ENCODE measurements around the gene NEU4. TPM values are rescaled to one million over a fixed set of nuclear protein-coding genes. Genes with fewer than 3 reads are reported as not detected.

Gene NEU4
- total and polyA plus RNA-seq, 2 of the 4 experiments (the other 2 are of a cell fraction) = not detected

DNA sequence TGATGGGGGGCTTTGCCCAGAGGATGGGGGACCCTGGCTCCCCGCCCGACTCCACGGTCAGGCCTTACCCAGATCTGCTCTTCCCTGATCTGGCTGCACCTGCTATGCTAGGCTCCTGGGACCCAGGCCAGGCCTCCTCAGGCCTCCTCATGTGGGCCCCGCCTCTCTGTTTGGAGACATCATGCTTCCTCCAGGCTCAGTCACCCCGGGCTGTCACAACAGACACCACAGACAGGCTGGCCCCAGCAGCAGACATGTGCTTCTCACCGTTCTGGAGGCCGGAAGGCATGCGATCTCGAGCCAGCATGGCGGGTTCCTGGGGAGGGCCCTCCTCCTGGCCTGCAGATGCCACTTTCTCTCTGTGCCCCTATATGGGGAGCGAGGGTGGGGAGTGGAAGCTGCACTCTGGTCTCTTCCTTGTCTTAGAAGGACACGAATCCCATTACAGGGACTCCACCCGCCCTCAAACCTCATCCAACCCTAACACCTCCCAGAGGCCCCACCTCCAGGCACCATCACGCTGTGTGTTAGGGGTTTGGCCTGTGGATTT lies 10.8 kb upstream of the NEU4 start:
- POLR2A ChIA-PET (ENCODE audit: unreplicated experiment) = no interaction called here
- Histone ChIP-seq H3K36me3 (ENCODE audit: control insufficient read depth, insufficient read depth, low read length) (no peaks in the 10 kb centered on the region), H3K4me3 (ENCODE audit: insufficient read depth, low read depth, low read length) (no peak overlapping the region), H3K18ac (ENCODE audit: low read depth, low read length) (no peak overlapping the region), H4K5ac (ENCODE audit: low read depth, low read length) (no peak overlapping the region), H3K9me3 (ENCODE audit: control insufficient read depth, insufficient read depth, low read length) (no peaks in the 10 kb centered on the region), H2BK5ac (ENCODE audit: low read depth, low read length, poor library complexity, severe bottlenecking) (no peak overlapping the region), H3K27me3 (ENCODE audit: control insufficient read depth, insufficient read depth, low read length) (peaks cover 18% of the 10 kb centered on the region; the same call in 1 of the 2 replicates), H4K20me1 (ENCODE audit: insufficient read depth, low read length) (no peaks in the 10 kb centered on the region; the same call in 1 of the 2 replicates), H3K23ac (ENCODE audit: low read depth, low read length) (no peak overlapping the region), H2BK15ac (ENCODE audit: low read depth, low read length) (no peak overlapping the region), H4K8ac (ENCODE audit: low read depth in 2 of 2, low read length in 2 of 2) (no peak overlapping the region), H3K9me1 (ENCODE audit: insufficient read depth, low read length) (no peaks in the 10 kb centered on the region; the same call in 1 of the 2 replicates), H3K56ac (ENCODE audit: extremely low read depth, insufficient read depth, low read length) (no peak overlapping the region), H3K27ac (ENCODE audit: insufficient read depth, low read length) (no peak overlapping the region), H2BK20ac (ENCODE audit: low read depth, low read length) (no peak overlapping the region), H2BK120ac (ENCODE audit: low read depth, low read length) (no peak overlapping the region), H3K4me2 (ENCODE audit: low read depth, low read length) (no peak overlapping the region), H3K9ac (ENCODE audit: low read depth, low read length) (no peak overlapping the region), H2AK5ac (ENCODE audit: low read depth, low read length) (no peak overlapping the region), H4K91ac (ENCODE audit: insufficient read depth, low read depth, low read length) (no peak overlapping the region), H3K14ac (replicated peaks; ENCODE audit: low read depth, low read length) (no peak overlapping the region), H2AK9ac (replicated peaks; ENCODE audit: low read depth, low read length, poor library complexity) (no peak overlapping the region), H2AFZ (replicated peaks; ENCODE audit: low read length, poor library complexity) (no peak overlapping the region), H3K79me1 (ENCODE audit: low read depth in 1 of 2, low read length in 2 of 2) (no peaks in the 10 kb centered on the region), H3K4me1 (ENCODE audit: control insufficient read depth, insufficient read depth, low read length) (no peaks in the 10 kb centered on the region), H3K4ac (ENCODE audit: low read depth, low read length) (no peak overlapping the region)
- BruUV-seq (replicated peaks) = no TSS peak
- WGBS, 2 experiments (ENCODE audit: extremely low coverage in 2 of 2, insufficient read length in 1 of 2) = 10% methylated on average over 2 of the region's 14 CpGs; no CpG with 5 or more reads in 1 of the 2 experiments
- no peak for DNase-seq
- CTCF ChIA-PET = no interaction called here
- TF ChIP-seq NFE2L2 (IDR thresholded peaks at IDR 0.05; ENCODE audit: low read depth, low read length) (no peak), POLR2A (IDR thresholded peaks at IDR 0.05; ENCODE audit: low read depth, low read length) (no peak), MAZ (IDR thresholded peaks at IDR 0.05; ENCODE audit: borderline replicate concordance, low read depth, low read length) (no peak), MXI1 (IDR thresholded peaks at IDR 0.05; ENCODE audit: borderline replicate concordance, low read depth, low read length) (no peak), RAD21 (IDR thresholded peaks at IDR 0.05; ENCODE audit: low read length) (no peak), RCOR1 (IDR thresholded peaks at IDR 0.05; ENCODE audit: insufficient replicate concordance, low read length) (no peak), CHD1 (IDR thresholded peaks at IDR 0.05; ENCODE audit: low read depth, low read length) (no peak), FOS (IDR thresholded peaks at IDR 0.05; ENCODE audit: low read depth, low read length) (no peak), RFX5 (IDR thresholded peaks at IDR 0.05; ENCODE audit: low read depth, low read length) (no peak), MAFK (IDR thresholded peaks at IDR 0.05; ENCODE audit: low read depth, low read length) (no peak), CEBPB (IDR thresholded peaks at IDR 0.05; ENCODE audit: low read depth, low read length) (no peak), BHLHE40 (IDR thresholded peaks at IDR 0.05; ENCODE audit: low read depth, low read length) (no peak), SMC3 (IDR thresholded peaks at IDR 0.05; ENCODE audit: low read depth, low read length) (no peak)
- TF ChIP-seq, protein P1, sequence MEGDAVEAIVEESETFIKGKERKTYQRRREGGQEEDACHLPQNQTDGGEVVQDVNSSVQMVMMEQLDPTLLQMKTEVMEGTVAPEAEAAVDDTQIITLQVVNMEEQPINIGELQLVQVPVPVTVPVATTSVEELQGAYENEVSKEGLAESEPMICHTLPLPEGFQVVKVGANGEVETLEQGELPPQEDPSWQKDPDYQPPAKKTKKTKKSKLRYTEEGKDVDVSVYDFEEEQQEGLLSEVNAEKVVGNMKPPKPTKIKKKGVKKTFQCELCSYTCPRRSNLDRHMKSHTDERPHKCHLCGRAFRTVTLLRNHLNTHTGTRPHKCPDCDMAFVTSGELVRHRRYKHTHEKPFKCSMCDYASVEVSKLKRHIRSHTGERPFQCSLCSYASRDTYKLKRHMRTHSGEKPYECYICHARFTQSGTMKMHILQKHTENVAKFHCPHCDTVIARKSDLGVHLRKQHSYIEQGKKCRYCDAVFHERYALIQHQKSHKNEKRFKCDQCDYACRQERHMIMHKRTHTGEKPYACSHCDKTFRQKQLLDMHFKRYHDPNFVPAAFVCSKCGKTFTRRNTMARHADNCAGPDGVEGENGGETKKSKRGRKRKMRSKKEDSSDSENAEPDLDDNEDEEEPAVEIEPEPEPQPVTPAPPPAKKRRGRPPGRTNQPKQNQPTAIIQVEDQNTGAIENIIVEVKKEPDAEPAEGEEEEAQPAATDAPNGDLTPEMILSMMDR (conservative IDR thresholded peaks at IDR 0.05; ENCODE audit: low read depth, low read length) = no peak
- TF ChIP-seq, protein P2, sequence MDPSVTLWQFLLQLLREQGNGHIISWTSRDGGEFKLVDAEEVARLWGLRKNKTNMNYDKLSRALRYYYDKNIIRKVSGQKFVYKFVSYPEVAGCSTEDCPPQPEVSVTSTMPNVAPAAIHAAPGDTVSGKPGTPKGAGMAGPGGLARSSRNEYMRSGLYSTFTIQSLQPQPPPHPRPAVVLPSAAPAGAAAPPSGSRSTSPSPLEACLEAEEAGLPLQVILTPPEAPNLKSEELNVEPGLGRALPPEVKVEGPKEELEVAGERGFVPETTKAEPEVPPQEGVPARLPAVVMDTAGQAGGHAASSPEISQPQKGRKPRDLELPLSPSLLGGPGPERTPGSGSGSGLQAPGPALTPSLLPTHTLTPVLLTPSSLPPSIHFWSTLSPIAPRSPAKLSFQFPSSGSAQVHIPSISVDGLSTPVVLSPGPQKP (IDR thresholded peaks at IDR 0.05; ENCODE audit: borderline replicate concordance, low read depth, low read length) = no peak
- TF ChIP-seq, protein P3, sequence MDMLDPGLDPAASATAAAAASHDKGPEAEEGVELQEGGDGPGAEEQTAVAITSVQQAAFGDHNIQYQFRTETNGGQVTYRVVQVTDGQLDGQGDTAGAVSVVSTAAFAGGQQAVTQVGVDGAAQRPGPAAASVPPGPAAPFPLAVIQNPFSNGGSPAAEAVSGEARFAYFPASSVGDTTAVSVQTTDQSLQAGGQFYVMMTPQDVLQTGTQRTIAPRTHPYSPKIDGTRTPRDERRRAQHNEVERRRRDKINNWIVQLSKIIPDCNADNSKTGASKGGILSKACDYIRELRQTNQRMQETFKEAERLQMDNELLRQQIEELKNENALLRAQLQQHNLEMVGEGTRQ (IDR thresholded peaks at IDR 0.05; ENCODE audit: low read depth, low read length) = no peak
- no peak for ATAC-seq (ENCODE audit: low read depth)
- in situ Hi-C loops (cut with MboI; ENCODE audit: low sequenced_read_pairs) (no loop called here), intact Hi-C loops (cut with micrococcal nuclease) (no loop called here), dilution Hi-C loops (cut with HindIII; ENCODE audit: low sequenced_read_pairs, unreplicated experiment) (no loop called here)
